K562 (cell line): ENCODE data around the gene KMT2A. TPM values are rescaled to one million over a fixed set of nuclear protein-coding genes. Genes with fewer than 3 reads are reported as not detected.

Experiments used
- ATAC-seq: fragments of 200-7000 bp; cut with Tn5 transposase; 3 replicates; pipeline ENCODE4 v1.9.1; 2020; ENCODE audit warnings: moderate library complexity
- BruUV-seq: library from RNA; stranded (reverse); fragments of 400-500 nt; replicated peaks from 2 replicates; lab custom pipeline; 2021; lab: Mats Ljungman, UMichigan
- CTCF ChIA-PET: fragments of 300-600 bp; formaldehyde crosslinking; extraction: SDS; loops from one replicate; lab custom pipeline; 2021; ENCODE audit warnings: low intra/inter-chr PET ratio; lab: Yijun Ruan, JAX
- POLR2A ChIA-PET: fragments of 300-600, 350-650 bp; sonication (Branson Sonifier 250); formaldehyde crosslinking; extraction: SDS; loops from one replicate; lab custom pipeline; 2021; ENCODE audit warnings: antibody characterized with exemption, inconsistent platforms; lab: Yijun Ruan, JAX
- DNase-seq, 4 experiments: peaks; one replicate each; pipeline versions ENCODE4 v3.0.0 to v3.0.0-alpha.2; 2011 to 2018; ENCODE audit warnings: low spot score in 3 of 4, mixed read lengths in 3 of 4; ENCODE audit errors: extremely low read depth in 1 of 4
- FAIRE-seq: peaks from 2 replicates; lab custom pipeline; 2011; peaks lifted over from hg19 to GRCh38; lab: Jason Lieb, UNC
- H2AFZ ChIP-seq: 2 replicates; pipeline ENCODE4 v1.6.0; 2011; ENCODE audit warnings: low read depth, low read length, control low read depth, inconsistent platforms
- H3K27ac ChIP-seq: fragments of 200-600 bp; 3 replicates; pipeline ENCODE4 v1.8.0; 2011; ENCODE audit warnings: low read depth, mild to moderate bottlenecking, control low read depth, inconsistent platforms, low read length, moderate library complexity, mixed read lengths; ENCODE audit errors: extremely low read depth
- H3K27me3 ChIP-seq, 2 experiments: fragments of 300-600 bp in 1 of 2; 2 replicates in 1 of 2; 3 replicates in 1 of 2; pipeline versions ENCODE4 v1.6.0 to v1.8.0; 2011; ENCODE audit warnings: inconsistent platforms in 2 of 2, low read length in 2 of 2, mild to moderate bottlenecking in 1 of 2, mixed read lengths in 1 of 2, moderate library complexity in 1 of 2; ENCODE audit not compliant: control insufficient read depth in 2 of 2, insufficient read depth in 2 of 2
- H3K36me3 ChIP-seq: fragments of 300-600 bp; 3 replicates; pipeline ENCODE4 v1.8.0; 2011; ENCODE audit warnings: mild to moderate bottlenecking, low read length, inconsistent platforms; ENCODE audit not compliant: control insufficient read depth, insufficient read depth
- H3K4me1 ChIP-seq, 2 experiments: fragments of 200-600 bp in 1 of 2; replicated peaks in 1 of 2; 2 replicates in 1 of 2; 3 replicates in 1 of 2; pipeline versions ENCODE4 v1.5.1 to v1.8.0; 2011; ENCODE audit warnings: inconsistent platforms in 2 of 2, low read length in 2 of 2, mild to moderate bottlenecking in 1 of 2, mixed read lengths in 1 of 2, moderate library complexity in 1 of 2; ENCODE audit not compliant: control insufficient read depth in 2 of 2, insufficient read depth in 2 of 2
- H3K4me2 ChIP-seq: 2 replicates; pipeline ENCODE4 v1.6.1; 2011; ENCODE audit warnings: low read length, control low read depth, inconsistent platforms, mixed read lengths; ENCODE audit not compliant: insufficient read depth
- H3K4me3 ChIP-seq: fragments of 200-600 bp; sonication (generic), shearing (Covaris generic); 2 replicates; pipeline ENCODE4 v1.5.1; 2016; ENCODE audit warnings: control low read depth, inconsistent platforms
- H3K79me2 ChIP-seq: fragments of 200-600 bp; 3 replicates; pipeline ENCODE4 v1.8.0; 2011; ENCODE audit warnings: low read length, inconsistent platforms; ENCODE audit not compliant: control insufficient read depth, insufficient read depth
- H3K9ac ChIP-seq, 2 experiments: 2 replicates each; pipeline versions ENCODE4 v1.6.0 to v1.6.1; 2011; ENCODE audit warnings: low read depth in 2 of 2, low read length in 2 of 2, control low read depth in 1 of 2, inconsistent platforms in 1 of 2, mild to moderate bottlenecking in 1 of 2, mixed read lengths in 1 of 2; ENCODE audit not compliant: insufficient read depth in 1 of 2
- H3K9me1 ChIP-seq: one replicate; pipeline ENCODE4 v1.6.0; 2011; ENCODE audit warnings: inconsistent platforms, mild to moderate bottlenecking, low read length, moderate library complexity; ENCODE audit not compliant: control insufficient read depth, insufficient read depth
- H3K9me3 ChIP-seq: replicated peaks from 2 replicates; pipeline ENCODE4 v1.5.1; 2011; ENCODE audit warnings: low read depth, low read length, inconsistent platforms; ENCODE audit not compliant: control insufficient read depth, insufficient read depth
- H4K20me1 ChIP-seq: replicated peaks from 2 replicates; pipeline ENCODE4 v1.6.1; 2011; ENCODE audit warnings: low read length, inconsistent platforms, mixed read lengths; ENCODE audit not compliant: control insufficient read depth, insufficient read depth
- HMG20B ChIP-seq: fragments of 250-450 bp; sonication (Bioruptor Pico); IDR thresholded peaks from 2 replicates; pipeline ENCODE4 v1.5.0; 2021; ENCODE audit warnings: mild to moderate bottlenecking
- MAZ ChIP-seq, 2 experiments: fragments of 450-650 bp in 1 of 2; sonication (generic) in 1 of 2; formaldehyde crosslinking; IDR thresholded peaks in 1 of 2; conservative IDR thresholded peaks in 1 of 2; 2 replicates each; pipeline versions ENCODE4 v1.4.0 to v1.5.0; 2020; ENCODE audit warnings: mild to moderate bottlenecking in 1 of 2, missing genetic modification reagents in 1 of 2
- MEF2D ChIP-seq: conservative IDR thresholded peaks from 2 replicates; pipeline ENCODE4 v1.6.1; 2016; ENCODE audit warnings: low read depth, missing genetic modification characterization, missing compliant biosample characterization
- MYNN ChIP-seq, 2 experiments: sonication (generic); formaldehyde crosslinking in 1 of 2; IDR thresholded peaks; 2 replicates each; pipeline versions ENCODE4 v1.5.0 to v1.6.1; 2016 to 2020; ENCODE audit warnings: antibody characterized with exemption in 1 of 2, missing genetic modification reagents in 1 of 2
- SIN3B ChIP-seq: fragments of 450-650 bp; IDR thresholded peaks from 2 replicates; pipeline ENCODE4 v1.6.1; 2017; ENCODE audit warnings: low read depth, mild to moderate bottlenecking, moderate library complexity
- TBL1XR1 ChIP-seq, 2 experiments: IDR thresholded peaks; 2 replicates each; pipeline ENCODE4 v1.6.1; 2012; ENCODE audit warnings: improper control_type of control experiment in 2 of 2, low read length in 2 of 2, mild to moderate bottlenecking in 1 of 2
- TBP ChIP-seq: optimal IDR thresholded peaks from 2 replicates; pipeline ENCODE3; 2011; ENCODE audit warnings: low read depth, low read length, improper control_type of control experiment
- TCF7L2 ChIP-seq: fragments of 150-350 bp; IDR thresholded peaks from 2 replicates; pipeline ENCODE4 v1.6.1; 2016; ENCODE audit warnings: low read depth, mild to moderate bottlenecking, low read length, moderate library complexity
- ZBTB7A ChIP-seq: IDR thresholded peaks from 2 replicates; pipeline ENCODE4 v1.6.1; 2011; ENCODE audit warnings: low read depth, mild to moderate bottlenecking, low read length, moderate library complexity, borderline replicate concordance; ENCODE audit not compliant: control insufficient read depth
- ZNF232 ChIP-seq: sonication (generic); formaldehyde crosslinking; IDR thresholded peaks from 2 replicates; pipeline ENCODE4 v1.8.0; 2022; ENCODE audit warnings: mild to moderate bottlenecking, missing genetic modification reagents
- ZNF3 ChIP-seq: fragments of 250-450 bp; sonication (Bioruptor Pico); IDR thresholded peaks from 2 replicates; pipeline ENCODE4 v1.5.0; 2021; ENCODE audit warnings: mild to moderate bottlenecking, moderate library complexity
- ZNF311 ChIP-seq: fragments of 250-450 bp; sonication (Bioruptor Pico); IDR thresholded peaks from 2 replicates; pipeline ENCODE4 v1.4.0; 2020; ENCODE audit warnings: mild to moderate bottlenecking, moderate library complexity
- ZNF830 ChIP-seq: fragments of 250-450 bp; sonication (Bioruptor Pico); IDR thresholded peaks from 2 replicates; pipeline ENCODE4 v1.5.0; 2021; ENCODE audit warnings: mild to moderate bottlenecking
- ZSCAN29 ChIP-seq: fragments of 450-650 bp; IDR thresholded peaks from 2 replicates; pipeline ENCODE4 v1.6.1; 2017
- WGBS: fragments of 100-300 bp; shearing (Covaris generic); methylation state at CpG from one replicate; pipeline ENCODE4 v1.1.6; 2016; ENCODE audit warnings: low coverage, mixed read lengths; ENCODE audit not compliant: insufficient coverage; ENCODE audit errors: missing lambda C conversion rate; 5-methylcytosine and 5-hydroxymethylcytosine counted together
- in situ Hi-C: fragments of 300-500 bp; cut with MboI; formaldehyde crosslinking; loops from 4 replicates; pipeline ENCODE4 v1.15.0; 2018; ENCODE audit warnings: inconsistent platforms, mixed read lengths
- intact Hi-C: fragments of 100-400 bp; cut with micrococcal nuclease; formaldehyde crosslinking; loops from 2 replicates; pipeline ENCODE4 v1.14.2; 2022
- polyA plus RNA-seq, 8 experiments: library from polyadenylated mRNA; depleted of rRNA in 4 of 8; stranded (reverse) in 5 of 8; unstranded in 3 of 8; fragments of >200 nt; fragmentation: Nextera tagmentation in 2 of 8; fragmentation: Illumina TruSeq in 1 of 8; extraction: Ambion mirVana in 2 of 8; extraction: Trizol in 1 of 8; gene quantifications; 2 replicates each; pipeline versions ENCODE4 v1.2.1 to v1.2.3, GENCODE V29; 2011 to 2014; ENCODE audit warnings: inconsistent platforms in 1 of 8, missing spikeins in 1 of 8
- total RNA-seq, 7 experiments: library from RNA; depleted of rRNA in 6 of 7; stranded (reverse); fragments of >200 nt in 6 of 7; fragmentation: Illumina TruSeq in 2 of 7; extraction: Trizol in 2 of 7; gene quantifications; 2 replicates each; pipeline versions ENCODE4 v1.2.1 to v1.2.3, GENCODE V29; 2011 to 2021; ENCODE audit warnings: low replicate concordance in 1 of 7
- TF ChIP-seq, protein P1 (sequence below): fragments of 200-800 bp; sonication (Bioruptor generic); IDR thresholded peaks from 2 replicates; pipeline ENCODE4 v1.6.1; 2017; ENCODE audit warnings: missing genetic modification characterization, missing compliant biosample characterization
- TF ChIP-seq, protein P2 (sequence below): fragments of 450-650 bp; IDR thresholded peaks from 2 replicates; pipeline ENCODE4 v1.6.1; 2016; ENCODE audit warnings: borderline replicate concordance

Gene KMT2A
- total and polyA plus RNA-seq, 9 of the 15 experiments (the other 6 are each of a cell fraction or from before 2014, with no cell fraction given) = 9.6 to 59.9 (median 32.6) TPM

DNA sequence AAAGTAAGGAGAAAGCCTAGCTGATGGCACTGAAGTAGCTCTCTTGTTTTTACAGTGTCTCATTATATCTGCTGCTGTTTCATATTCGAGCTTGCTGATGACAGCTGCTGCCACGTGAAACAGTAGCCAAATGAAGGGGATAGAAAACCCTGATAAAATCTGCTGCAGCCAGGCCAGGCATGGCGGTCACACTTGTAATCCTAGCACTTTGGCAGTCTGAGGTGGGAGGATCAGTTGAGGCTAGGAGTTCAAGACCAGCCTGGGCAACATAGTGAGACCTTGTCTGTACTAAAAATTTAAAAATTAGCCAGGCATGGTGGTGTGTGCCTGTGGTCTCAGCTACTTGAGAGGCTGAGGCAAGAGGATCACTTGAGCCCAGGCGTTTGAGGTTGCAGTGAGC, 116.0 kb downstream of the KMT2A start:
- H3K27ac ChIP-seq = no peak overlapping the region
- ChIA-PET POLR2A (no interaction called here), CTCF (no interaction called here)
- H3K4me3 ChIP-seq = no peak overlapping the region
- TF ChIP-seq TBL1XR1 (IDR thresholded peaks at IDR 0.05; ENCODE audit: low read length in 2 of 2) (no peak), MEF2D (no peak), SIN3B (no peak), MYNN (IDR thresholded peaks at IDR 0.05) (no peak), MYNN (CRISPR knock-in tag; IDR thresholded peaks at IDR 0.05) (no peak), HMG20B (CRISPR knock-in tag) (no peak), ZBTB7A (no peak), ZNF232 (CRISPR knock-in tag) (no peak), TBP (no peak), ZNF311 (CRISPR knock-in tag) (no peak), TCF7L2 (no peak), MAZ (CRISPR knock-in tag; conservative IDR thresholded peaks at IDR 0.05 in 1 of 2, IDR thresholded peaks at IDR 0.05 in 1 of 2) (no peak), ZNF3 (CRISPR knock-in tag) (no peak), ZNF830 (CRISPR knock-in tag) (no peak), ZSCAN29 (no peak)
- TF ChIP-seq, protein P1, sequence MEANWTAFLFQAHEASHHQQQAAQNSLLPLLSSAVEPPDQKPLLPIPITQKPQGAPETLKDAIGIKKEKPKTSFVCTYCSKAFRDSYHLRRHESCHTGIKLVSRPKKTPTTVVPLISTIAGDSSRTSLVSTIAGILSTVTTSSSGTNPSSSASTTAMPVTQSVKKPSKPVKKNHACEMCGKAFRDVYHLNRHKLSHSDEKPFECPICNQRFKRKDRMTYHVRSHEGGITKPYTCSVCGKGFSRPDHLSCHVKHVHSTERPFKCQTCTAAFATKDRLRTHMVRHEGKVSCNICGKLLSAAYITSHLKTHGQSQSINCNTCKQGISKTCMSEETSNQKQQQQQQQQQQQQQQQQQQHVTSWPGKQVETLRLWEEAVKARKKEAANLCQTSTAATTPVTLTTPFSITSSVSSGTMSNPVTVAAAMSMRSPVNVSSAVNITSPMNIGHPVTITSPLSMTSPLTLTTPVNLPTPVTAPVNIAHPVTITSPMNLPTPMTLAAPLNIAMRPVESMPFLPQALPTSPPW = no peak
- TF ChIP-seq, protein P2, sequence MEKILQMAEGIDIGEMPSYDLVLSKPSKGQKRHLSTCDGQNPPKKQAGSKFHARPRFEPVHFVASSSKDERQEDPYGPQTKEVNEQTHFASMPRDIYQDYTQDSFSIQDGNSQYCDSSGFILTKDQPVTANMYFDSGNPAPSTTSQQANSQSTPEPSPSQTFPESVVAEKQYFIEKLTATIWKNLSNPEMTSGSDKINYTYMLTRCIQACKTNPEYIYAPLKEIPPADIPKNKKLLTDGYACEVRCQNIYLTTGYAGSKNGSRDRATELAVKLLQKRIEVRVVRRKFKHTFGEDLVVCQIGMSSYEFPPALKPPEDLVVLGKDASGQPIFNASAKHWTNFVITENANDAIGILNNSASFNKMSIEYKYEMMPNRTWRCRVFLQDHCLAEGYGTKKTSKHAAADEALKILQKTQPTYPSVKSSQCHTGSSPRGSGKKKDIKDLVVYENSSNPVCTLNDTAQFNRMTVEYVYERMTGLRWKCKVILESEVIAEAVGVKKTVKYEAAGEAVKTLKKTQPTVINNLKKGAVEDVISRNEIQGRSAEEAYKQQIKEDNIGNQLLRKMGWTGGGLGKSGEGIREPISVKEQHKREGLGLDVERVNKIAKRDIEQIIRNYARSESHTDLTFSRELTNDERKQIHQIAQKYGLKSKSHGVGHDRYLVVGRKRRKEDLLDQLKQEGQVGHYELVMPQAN = no peak
- H3K79me2 ChIP-seq = no peaks in the 10 kb centered on the region
- H3K4me2 ChIP-seq = no peak overlapping the region
- no peaks in the 10 kb centered on the region for H3K9me1 ChIP-seq
- no peak overlapping the region for H3K9ac ChIP-seq
- H2AFZ ChIP-seq = no peak overlapping the region
- H3K36me3 ChIP-seq = peaks cover 3% of the 10 kb centered on the region; the same call in 2 of the 3 replicates
- 24% methylated on average over 4 of the region's 4 CpGs for WGBS
- BruUV-seq = no TSS peak
- in situ Hi-C loops = no loop called here
- H3K9me3 ChIP-seq = no peaks in the 10 kb centered on the region
- H4K20me1 ChIP-seq = no peaks in the 10 kb centered on the region
- no peaks in the 10 kb centered on the region for H3K27me3 ChIP-seq
- FAIRE-seq = no peak
- intact Hi-C loops = no loop called here
- ATAC-seq = no peak
- no peaks in the 10 kb centered on the region; a peak in 2 of 5 replicates for H3K4me1 ChIP-seq
- no peak for DNase-seq
